Measurements from ENCODE around the gene ZSCAN26.

ZSCAN26 gene

DNA sequence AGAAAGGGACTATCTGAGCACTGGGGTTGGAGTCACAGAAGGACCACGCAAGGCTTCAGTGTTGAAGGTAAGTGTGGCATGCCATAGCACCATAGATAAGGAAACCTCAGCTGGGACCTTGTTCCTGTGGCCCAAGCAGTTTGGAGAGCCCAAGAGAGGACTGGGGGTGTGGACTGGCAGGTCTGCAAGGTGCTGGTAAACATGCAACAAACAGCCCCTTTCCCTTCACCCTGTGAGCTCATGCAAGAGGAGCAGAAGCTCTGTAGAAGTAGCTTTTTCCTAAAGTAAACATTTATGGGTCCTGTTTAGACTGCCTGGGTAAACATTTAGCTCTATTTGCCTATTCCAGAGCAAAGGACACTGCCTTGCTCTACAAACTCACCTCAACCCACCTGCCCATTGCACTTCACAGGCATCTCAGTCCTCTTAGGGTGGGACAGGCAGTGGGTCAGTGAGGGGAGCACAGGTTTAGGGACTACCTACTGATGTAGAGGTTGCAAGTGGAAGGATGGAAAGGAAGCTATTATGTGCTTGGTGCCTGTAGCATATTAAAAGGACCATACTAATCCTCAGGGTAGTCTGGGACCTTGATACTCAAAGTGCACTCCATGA is 57.0 kb downstream of the ZSCAN26 start:
- no peak for DNase-seq

DNA sequence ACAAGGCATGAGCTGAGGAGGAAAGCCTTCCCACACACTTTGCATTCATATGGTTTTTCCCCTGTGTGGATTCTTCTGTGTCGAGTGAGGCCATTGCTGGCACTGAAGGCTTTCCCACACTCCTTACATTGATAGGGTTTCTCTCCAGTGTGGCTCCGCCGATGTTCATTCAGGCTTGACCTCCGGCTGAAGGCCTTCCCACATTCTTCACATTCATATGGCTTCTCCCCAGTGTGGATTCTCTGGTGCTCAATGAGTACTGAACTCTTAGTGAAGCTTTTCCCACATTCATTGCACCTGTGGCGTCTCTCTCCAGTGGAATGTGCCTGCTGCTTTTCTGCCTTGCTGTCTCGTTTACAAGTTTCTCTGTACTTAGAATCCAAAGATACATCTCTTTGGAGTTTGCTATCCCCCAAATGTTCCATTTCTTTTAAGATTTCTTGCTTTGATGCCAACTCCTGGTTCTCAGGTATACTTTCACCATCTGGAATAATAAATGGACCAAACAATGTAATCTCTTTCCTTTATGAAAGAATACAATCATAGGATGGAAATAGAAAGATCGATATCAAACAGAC is 59.5 kb downstream of the ZSCAN26 start:
- DNase-seq = no peak

Data from DMS79 (cell line).